ENCODE measurements around the gene CYFIP2. TPM values are rescaled to one million over a fixed set of nuclear protein-coding genes. Genes with fewer than 3 reads are reported as not detected.

Gene CYFIP2
- total RNA-seq, 1 experiment from 2014 or later: 45.1 TPM

DNA sequence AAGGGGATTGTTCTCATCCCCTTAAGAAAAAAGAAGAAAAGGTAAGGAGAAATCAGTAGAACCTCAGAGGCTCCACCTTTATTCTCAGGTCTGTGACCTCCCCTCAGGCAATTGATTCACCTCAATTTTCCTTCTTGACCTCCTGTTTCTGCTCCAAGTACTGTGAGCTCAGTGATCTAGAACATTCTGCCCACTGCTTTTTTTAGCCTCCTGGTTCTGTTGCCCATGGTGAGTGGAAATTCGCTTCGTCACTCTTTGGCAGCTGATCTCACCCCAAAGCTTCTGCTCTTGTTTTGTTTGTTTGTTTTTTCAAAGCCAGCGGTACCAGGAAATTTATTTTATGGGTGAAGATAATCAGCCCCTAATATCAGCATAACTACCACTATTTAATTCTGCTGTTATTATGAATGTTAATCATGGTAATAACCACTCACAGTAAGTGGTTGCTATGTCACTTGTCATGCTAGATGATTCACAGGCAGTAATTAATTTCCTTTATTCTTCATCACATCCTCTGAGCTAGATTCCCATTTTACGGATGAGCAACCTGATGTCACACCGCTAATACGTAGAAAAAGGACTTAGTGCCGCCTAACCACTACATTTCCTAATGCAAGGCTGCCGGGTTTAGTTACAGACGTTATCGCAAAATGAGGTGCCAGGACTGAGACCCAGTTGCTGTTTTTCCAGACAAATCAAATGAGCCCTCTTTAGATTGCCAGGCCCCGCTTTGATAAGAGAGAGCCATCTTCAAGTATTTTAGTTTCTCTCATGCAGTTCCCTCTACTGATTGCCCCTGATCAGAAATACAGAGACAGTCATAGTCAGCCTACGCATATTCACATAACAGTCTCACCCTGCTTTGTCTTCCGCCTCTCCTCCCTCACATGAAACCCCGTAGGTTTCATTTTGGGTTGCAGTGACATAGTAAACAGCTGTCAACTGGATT, 78.2 kb downstream of the CYFIP2 start:
- RAD21 ChIA-PET (ENCODE audit: low non-redundant PET in 1 of 2, low total read pairs in 2 of 2, uncharacterized antibody in 2 of 2, unreplicated experiment in 2 of 2): interaction anchor here in 1 of 2 experiments (0.6 kb wide), 1 partner anchor 247 kb away, joined by 4 read pairs; no protein-coding TSS in a partner anchor
- no peaks in the 10 kb centered on the region for H3K4me1 ChIP-seq (ENCODE audit: control insufficient read depth in 1 of 2, insufficient read depth in 2 of 2, low read length in 2 of 2)
- H3K9me2 ChIP-seq (ENCODE audit: insufficient read depth): no peaks in the 10 kb centered on the region
- no peak overlapping the region for H2AFZ ChIP-seq (ENCODE audit: low read depth, low read length, poor library complexity, severe bottlenecking)
- ATAC-seq (no peak), DNase-seq (ENCODE audit: low read depth, low spot score) (no peak)
- H4K20me1 ChIP-seq (ENCODE audit: insufficient read depth): no peaks in the 10 kb centered on the region
- intact Hi-C loops (cut with micrococcal nuclease): loop anchor here (10.0 kb wide), 1 partner anchor 1791 kb away; no protein-coding TSS in a partner anchor
- no peaks in the 10 kb centered on the region for H3K9me3 ChIP-seq (ENCODE audit: control insufficient read depth in 1 of 2, insufficient read depth in 1 of 2, low read depth in 1 of 2, low read length in 2 of 2)
- TF ChIP-seq CBX3 (IDR thresholded peaks at IDR 0.05; ENCODE audit: low read depth) (no peak), CEBPB (IDR thresholded peaks at IDR 0.05; ENCODE audit: low read depth) (no peak), SP1 (IDR thresholded peaks at IDR 0.05; ENCODE audit: low read depth) (no peak), MAX (IDR thresholded peaks at IDR 0.05) (no peak), REST (IDR thresholded peaks at IDR 0.05; ENCODE audit: low read depth) (no peak), FOSL1 (IDR thresholded peaks at IDR 0.05; ENCODE audit: low read depth) (no peak), RAD21 (IDR thresholded peaks at IDR 0.05; ENCODE audit: low read depth) (no peak), ZBTB33 (IDR thresholded peaks at IDR 0.05; ENCODE audit: extremely low read depth, insufficient replicate concordance, low read length) (no peak), EZH2phosphoT487 (IDR thresholded peaks at IDR 0.05; ENCODE audit: borderline replicate concordance) (no peak), SIN3A (IDR thresholded peaks at IDR 0.05; ENCODE audit: low read depth) (no peak), JUND (IDR thresholded peaks at IDR 0.05) (no peak), EGR1 (IDR thresholded peaks at IDR 0.05; ENCODE audit: low read depth) (no peak), TCF7L2 (IDR thresholded peaks at IDR 0.05; ENCODE audit: borderline replicate concordance, extremely low read depth, insufficient read depth, insufficient read length) (no peak), SRF (IDR thresholded peaks at IDR 0.05; ENCODE audit: low read depth) (no peak), ELF1 (IDR thresholded peaks at IDR 0.05; ENCODE audit: borderline replicate concordance, low read depth) (no peak), ZFX (IDR thresholded peaks at IDR 0.05) (no peak)
- TF ChIP-seq, protein P1, sequence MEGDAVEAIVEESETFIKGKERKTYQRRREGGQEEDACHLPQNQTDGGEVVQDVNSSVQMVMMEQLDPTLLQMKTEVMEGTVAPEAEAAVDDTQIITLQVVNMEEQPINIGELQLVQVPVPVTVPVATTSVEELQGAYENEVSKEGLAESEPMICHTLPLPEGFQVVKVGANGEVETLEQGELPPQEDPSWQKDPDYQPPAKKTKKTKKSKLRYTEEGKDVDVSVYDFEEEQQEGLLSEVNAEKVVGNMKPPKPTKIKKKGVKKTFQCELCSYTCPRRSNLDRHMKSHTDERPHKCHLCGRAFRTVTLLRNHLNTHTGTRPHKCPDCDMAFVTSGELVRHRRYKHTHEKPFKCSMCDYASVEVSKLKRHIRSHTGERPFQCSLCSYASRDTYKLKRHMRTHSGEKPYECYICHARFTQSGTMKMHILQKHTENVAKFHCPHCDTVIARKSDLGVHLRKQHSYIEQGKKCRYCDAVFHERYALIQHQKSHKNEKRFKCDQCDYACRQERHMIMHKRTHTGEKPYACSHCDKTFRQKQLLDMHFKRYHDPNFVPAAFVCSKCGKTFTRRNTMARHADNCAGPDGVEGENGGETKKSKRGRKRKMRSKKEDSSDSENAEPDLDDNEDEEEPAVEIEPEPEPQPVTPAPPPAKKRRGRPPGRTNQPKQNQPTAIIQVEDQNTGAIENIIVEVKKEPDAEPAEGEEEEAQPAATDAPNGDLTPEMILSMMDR (IDR thresholded peaks at IDR 0.05 in 2 of 3, conservative IDR thresholded peaks at IDR 0.05 in 1 of 3; ENCODE audit: borderline replicate concordance in 1 of 3, insufficient read depth in 1 of 3, low read depth in 2 of 3, low read length in 2 of 3): no peak
- CTCF ChIA-PET: interaction anchor here (1.0 to 2.8 kb wide), 3 partner anchors 11 to 374 kb away, joined by 3 to 9 read pairs (median 7); no protein-coding TSS in a partner anchor
- H3K27ac ChIP-seq (ENCODE audit: low read depth, low read length): no peak overlapping the region
- H3K4me3 ChIP-seq (replicated peaks in 1 of 2; ENCODE audit: low read depth in 1 of 2, low read length in 2 of 2): no peak overlapping the region
- BruUV-seq (replicated peaks): no TSS peak
- H3K27me3 ChIP-seq (ENCODE audit: insufficient read depth, low read length): no peaks in the 10 kb centered on the region
- POLR2A ChIA-PET: no interaction called here
- H3K36me3 ChIP-seq (ENCODE audit: control insufficient read depth in 1 of 2, insufficient read depth in 2 of 2, low read length in 2 of 2): no peaks in the 10 kb centered on the region
- H3K9ac ChIP-seq (ENCODE audit: low read length): no peak overlapping the region
- H3K4me2 ChIP-seq (ENCODE audit: low read length): no peak overlapping the region
- no peaks in the 10 kb centered on the region for H3K79me2 ChIP-seq (ENCODE audit: insufficient read depth, low read length)

Data from HCT116 (cell line).